Breast epithelium (tissue), 4 donors: Measurements from ENCODE around the gene TGFBR1. TPM values are rescaled to one million over a fixed set of nuclear protein-coding genes. Genes with fewer than 3 reads are reported as not detected.

ENCODE experiments used
- DNase-seq, 2 donors: peaks; one replicate each; pipeline ENCODE4 v3.0.0-alpha.2; 2019; ENCODE audit warnings: low spot score in 2 of 2
- H3K27ac ChIP-seq, 2 donors: fragments of 200-600 bp; sonication (generic) in 1 of 2; one replicate each; pipeline ENCODE4 v1.5.1; 2016 to 2019; ENCODE audit warnings: mild to moderate bottlenecking in 1 of 2
- H3K27me3 ChIP-seq, 2 donors: fragments of 200-600 bp; sonication (generic) in 1 of 2; one replicate each; pipeline versions ENCODE4 v1.5.1 to v1.6.0; 2017 to 2019; ENCODE audit warnings: control low read depth in 1 of 2, mild to moderate bottlenecking in 1 of 2
- H3K36me3 ChIP-seq: fragments of 200-600 bp; one replicate; pipeline ENCODE4 v1.5.1; 2019
- H3K4me1 ChIP-seq, 2 donors: fragments of 200-600 bp; sonication (generic); one replicate each; pipeline ENCODE4 v1.5.1; 2016 to 2019; ENCODE audit warnings: control low read depth in 1 of 2
- H3K4me3 ChIP-seq, 3 donors: fragments of 200-600 bp; sonication (generic); 1 replicate in 2 of 3; 2 replicates in 1 of 3; pipeline ENCODE4 v1.5.1; 2016 to 2019; ENCODE audit warnings: mild to moderate bottlenecking in 3 of 3, moderate library complexity in 2 of 3
- H3K9me3 ChIP-seq, 2 donors: fragments of 200-600 bp; sonication (generic) in 1 of 2; one replicate each; pipeline ENCODE4 v1.5.1; 2016 to 2019; ENCODE audit warnings: control low read depth in 1 of 2
- POLR2A ChIP-seq: fragments of 450-650 bp; IDR thresholded peaks from one replicate; pipeline ENCODE4 v1.6.1; 2016; ENCODE audit warnings: antibody characterized with exemption, mild to moderate bottlenecking, moderate library complexity
- POLR2AphosphoS5 ChIP-seq, 3 donors: sonication (generic); formaldehyde crosslinking; IDR thresholded peaks; one replicate each; pipeline ENCODE4 v1.6.1; 2017; ENCODE audit warnings: antibody characterized with exemption in 3 of 3
- intact Hi-C: fragments of 100-400 bp; cut with DNase I; formaldehyde crosslinking; loops from one replicate; pipeline ENCODE4 v1.15.1; 2023; ENCODE audit warnings: low total_unique reads
- total RNA-seq, 3 donors: library from RNA; depleted of rRNA; stranded (reverse); fragments of >200 nt; gene quantifications; one replicate each; pipeline ENCODE4 v1.1.0, GENCODE V29; 2016
- TF ChIP-seq, protein P1 (sequence below), 3 donors: fragments of 450-650 bp; IDR thresholded peaks; one replicate each; pipeline ENCODE4 v1.5.1; 2016 to 2017; ENCODE audit warnings: antibody characterized with exemption in 3 of 3, mild to moderate bottlenecking in 3 of 3, moderate library complexity in 3 of 3

TGFBR1 gene
- total RNA-seq, 3 donors from 2014 or later: 33.1 to 35.4 (median 34.5) TPM

DNA sequence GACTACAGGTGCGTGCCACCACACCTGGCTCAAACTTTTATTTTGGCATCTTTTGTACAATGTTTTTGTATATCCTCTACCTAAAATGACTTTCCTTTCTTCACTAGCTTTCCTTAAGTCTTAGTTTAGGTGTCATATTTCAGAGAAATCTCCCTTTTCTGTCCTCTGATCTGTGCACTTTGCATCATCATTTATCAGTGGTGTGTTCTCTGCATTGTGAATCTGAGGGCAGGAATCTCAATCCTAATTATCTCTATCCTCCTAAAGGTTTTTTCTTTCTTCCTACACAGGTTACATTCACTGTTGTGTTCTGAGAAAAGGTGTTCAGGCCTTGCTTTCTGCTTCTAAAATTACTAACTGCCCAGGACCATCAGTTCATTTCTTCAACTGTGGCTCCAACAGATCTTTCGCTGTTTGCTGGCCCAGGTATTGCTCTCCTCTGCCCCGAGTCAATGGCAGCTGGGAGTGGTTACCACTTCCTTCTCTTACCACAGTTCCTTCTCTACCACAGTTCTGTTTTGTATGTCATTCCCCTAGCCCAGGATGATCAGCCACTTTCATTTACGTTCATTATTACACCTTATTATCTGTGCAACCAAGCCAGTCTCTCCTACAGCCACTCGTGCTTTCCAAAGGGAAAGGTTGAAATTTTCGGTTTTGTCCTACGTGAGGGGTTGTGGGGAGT lies 14.0 kb downstream of the TGFBR1 start:
- H3K9me3 ChIP-seq: no peaks in the 10 kb centered on the region
- H3K4me3 ChIP-seq: no peak overlapping the region
- peaks cover 0 to 8% of the 10 kb centered on the region in 2 donors for H3K4me1 ChIP-seq
- TF ChIP-seq POLR2AphosphoS5 (IDR thresholded peaks at IDR 0.05) (no peak), POLR2A (no peak)
- TF ChIP-seq, protein P1, sequence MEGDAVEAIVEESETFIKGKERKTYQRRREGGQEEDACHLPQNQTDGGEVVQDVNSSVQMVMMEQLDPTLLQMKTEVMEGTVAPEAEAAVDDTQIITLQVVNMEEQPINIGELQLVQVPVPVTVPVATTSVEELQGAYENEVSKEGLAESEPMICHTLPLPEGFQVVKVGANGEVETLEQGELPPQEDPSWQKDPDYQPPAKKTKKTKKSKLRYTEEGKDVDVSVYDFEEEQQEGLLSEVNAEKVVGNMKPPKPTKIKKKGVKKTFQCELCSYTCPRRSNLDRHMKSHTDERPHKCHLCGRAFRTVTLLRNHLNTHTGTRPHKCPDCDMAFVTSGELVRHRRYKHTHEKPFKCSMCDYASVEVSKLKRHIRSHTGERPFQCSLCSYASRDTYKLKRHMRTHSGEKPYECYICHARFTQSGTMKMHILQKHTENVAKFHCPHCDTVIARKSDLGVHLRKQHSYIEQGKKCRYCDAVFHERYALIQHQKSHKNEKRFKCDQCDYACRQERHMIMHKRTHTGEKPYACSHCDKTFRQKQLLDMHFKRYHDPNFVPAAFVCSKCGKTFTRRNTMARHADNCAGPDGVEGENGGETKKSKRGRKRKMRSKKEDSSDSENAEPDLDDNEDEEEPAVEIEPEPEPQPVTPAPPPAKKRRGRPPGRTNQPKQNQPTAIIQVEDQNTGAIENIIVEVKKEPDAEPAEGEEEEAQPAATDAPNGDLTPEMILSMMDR (IDR thresholded peaks at IDR 0.05): no peak
- DNase-seq: no peak
- intact Hi-C loops: no loop called here
- H3K27me3 ChIP-seq: no peaks in the 10 kb centered on the region
- no peak overlapping the region for H3K27ac ChIP-seq
- no peaks in the 10 kb centered on the region for H3K36me3 ChIP-seq

DNA sequence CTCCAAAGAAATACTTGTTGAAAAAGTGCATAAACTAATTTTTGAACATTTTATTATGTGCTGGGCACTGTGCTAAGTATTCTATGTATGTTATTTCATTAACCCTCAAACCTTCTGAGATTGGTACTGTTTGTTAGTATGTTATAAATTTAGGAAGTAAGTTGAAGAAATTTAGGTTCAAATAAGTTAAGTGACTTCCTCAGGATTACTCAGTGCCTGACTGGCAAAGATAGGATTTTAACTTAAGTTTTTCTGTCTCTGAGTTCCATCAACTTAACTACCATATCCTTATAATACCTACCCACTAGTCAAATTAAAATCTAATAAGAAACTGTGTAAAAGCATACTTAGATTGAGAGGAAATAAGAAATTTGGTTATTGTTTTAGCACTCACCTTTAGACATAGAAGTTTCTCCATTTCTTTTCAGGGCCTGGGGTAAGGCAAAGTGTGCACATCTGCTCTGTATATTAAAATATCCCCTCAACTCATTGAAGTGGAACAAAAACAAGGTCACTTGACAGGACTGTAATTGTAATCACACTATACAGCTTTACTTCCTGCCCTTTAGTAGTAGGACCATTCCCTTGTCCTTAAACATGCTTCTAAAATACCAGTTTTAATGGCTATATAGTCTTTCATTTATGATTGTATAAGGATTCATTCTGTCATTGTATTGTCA lies 15.2 kb downstream of the TGFBR1 start:
- no peaks in the 10 kb centered on the region for H3K4me1 ChIP-seq
- H3K9me3 ChIP-seq: no peaks in the 10 kb centered on the region
- H3K4me3 ChIP-seq: no peak overlapping the region
- intact Hi-C loops: no loop called here
- H3K27me3 ChIP-seq: no peaks in the 10 kb centered on the region
- TF ChIP-seq POLR2A: no peak
- TF ChIP-seq POLR2AphosphoS5 (IDR thresholded peaks at IDR 0.05): no peak
- TF ChIP-seq, protein P1 (IDR thresholded peaks at IDR 0.05): no peak
- H3K27ac ChIP-seq: no peak overlapping the region
- no peak for DNase-seq
- no peaks in the 10 kb centered on the region for H3K36me3 ChIP-seq

DNA sequence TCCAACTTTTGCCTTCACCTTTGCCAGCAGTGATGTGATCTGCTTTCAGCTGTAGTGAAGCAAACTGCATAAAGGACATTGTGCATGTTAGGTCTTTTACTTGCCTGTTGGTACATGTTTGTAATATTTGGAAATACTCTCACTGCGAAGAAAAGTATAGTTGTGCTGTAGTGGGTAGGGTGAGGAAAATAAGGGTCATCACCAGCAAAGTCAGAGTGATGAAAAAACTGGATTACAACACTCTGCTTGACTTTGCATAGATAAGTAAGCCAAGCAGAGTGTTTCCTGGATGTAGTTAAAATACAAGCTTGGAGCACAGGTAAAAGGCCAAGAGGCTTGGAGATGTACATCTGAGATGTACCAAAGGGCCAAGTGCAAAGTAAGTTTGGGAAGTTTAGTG lies 16.7 kb downstream of the TGFBR1 start:
- Histone ChIP-seq H3K27ac (no peak overlapping the region), H3K9me3 (no peaks in the 10 kb centered on the region), H3K36me3 (no peaks in the 10 kb centered on the region)

DNA sequence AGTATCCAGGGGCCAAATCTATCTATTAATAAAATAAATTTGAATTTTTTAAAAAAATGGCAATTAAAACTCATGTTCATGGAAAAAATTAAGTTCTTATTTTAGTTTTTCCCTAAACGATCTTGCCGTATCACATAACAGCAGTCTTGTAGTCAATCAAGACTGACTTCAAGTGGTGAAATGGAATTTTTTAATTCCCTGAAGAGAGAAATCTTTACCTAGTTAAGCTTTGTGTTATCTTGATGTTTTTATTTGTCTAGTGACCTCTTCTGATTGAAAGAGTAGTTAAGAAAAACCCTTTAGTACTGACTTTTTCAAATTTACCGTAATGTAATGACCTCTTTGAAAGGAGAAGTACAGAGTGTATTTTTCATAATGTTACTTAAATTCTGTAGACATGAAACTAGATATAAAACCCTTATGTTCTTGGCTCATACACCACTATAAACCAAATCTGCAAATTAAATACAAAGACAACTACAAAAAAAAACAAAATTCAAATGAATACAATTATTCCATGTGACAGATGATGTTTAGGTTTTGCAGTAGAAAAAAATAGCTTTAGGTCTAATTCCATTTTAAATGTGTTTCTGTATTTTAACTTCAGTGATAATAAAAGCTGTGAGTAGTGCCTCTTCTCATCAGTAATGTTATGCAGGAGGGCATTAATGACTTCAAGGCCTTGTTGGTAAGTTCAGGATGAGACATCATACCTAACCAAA lies 19.8 kb downstream of the TGFBR1 start:
- H3K4me3 ChIP-seq: no peak overlapping the region

More for the DNA sequence above, 16.7 kb downstream of the TGFBR1 start:
- Histone ChIP-seq H3K4me1 (no peaks in the 10 kb centered on the region), H3K27me3 (no peaks in the 10 kb centered on the region), H3K4me3 (no peak overlapping the region)
- intact Hi-C loops: no loop called here
- TF ChIP-seq POLR2AphosphoS5 (IDR thresholded peaks at IDR 0.05) (no peak), POLR2A (no peak)
- TF ChIP-seq, protein P1 (IDR thresholded peaks at IDR 0.05): no peak
- no peak for DNase-seq

More for the DNA sequence above, 19.8 kb downstream of the TGFBR1 start:
- TF ChIP-seq, protein P1 (IDR thresholded peaks at IDR 0.05): no peak
- no peak for TF ChIP-seq POLR2AphosphoS5 (IDR thresholded peaks at IDR 0.05)
- intact Hi-C loops: no loop called here
- DNase-seq: no peak
- Histone ChIP-seq H3K4me1 (no peaks in the 10 kb centered on the region), H3K27ac (no peak overlapping the region), H3K27me3 (no peaks in the 10 kb centered on the region), H3K36me3 (no peaks in the 10 kb centered on the region), H3K9me3 (no peaks in the 10 kb centered on the region)
